Measurements from ENCODE around the gene DOCK1. TPM values are rescaled to one million over a fixed set of nuclear protein-coding genes. Genes with fewer than 3 reads are reported as not detected.

DOCK1 gene
- total and polyA plus RNA-seq, 5 donors, result 7.8 to 23.1 (median 20.8) TPM

GRCh38 chr10:127345231-127345965, 440.2 kb downstream of the DOCK1 start:
- Histone ChIP-seq H3K27me3 (ENCODE audit: control insufficient read depth, insufficient read depth) (no peaks in the 10 kb centered on the region), H3K4me3 (ENCODE audit: low read length) (no peak overlapping the region), H3K9me3 (ENCODE audit: control insufficient read depth, low read length) (no peaks in the 10 kb centered on the region), H3K27ac (ENCODE audit: low read length) (no peak overlapping the region), H3K4me1 (ENCODE audit: control insufficient read depth, insufficient read depth, low read length) (no peaks in the 10 kb centered on the region)
- no peak for DNase-seq
- ATAC-seq, result no peak
- WGBS, result 96% methylated on average over 17 of the region's 17 CpGs
- intact Hi-C loops (cut with DNase I), result no loop called here

GRCh38 chr10:127346604-127347003, 441.4 kb downstream of the DOCK1 start:
- Histone ChIP-seq H3K4me3 (ENCODE audit: low read length) (no peak overlapping the region), H3K9me3 (ENCODE audit: control insufficient read depth, low read length) (no peaks in the 10 kb centered on the region), H3K4me1 (ENCODE audit: control insufficient read depth, insufficient read depth, low read length) (no peaks in the 10 kb centered on the region), H3K27me3 (ENCODE audit: control insufficient read depth, insufficient read depth) (no peaks in the 10 kb centered on the region), H3K27ac (ENCODE audit: low read length) (no peak overlapping the region)
- DNase-seq, result no peak
- 81% methylated on average over 11 of the region's 11 CpGs for WGBS
- intact Hi-C loops (cut with DNase I), result no loop called here
- ATAC-seq, result no peak

- H3K27me3 ChIP-seq (ENCODE audit: control insufficient read depth, insufficient read depth), result no peaks in the 10 kb centered on the region
- H3K27ac ChIP-seq (ENCODE audit: low read length), result no peak overlapping the region
- intact Hi-C loops (cut with DNase I), result no loop called here
- no peaks in the 10 kb centered on the region for H3K4me1 ChIP-seq (ENCODE audit: control insufficient read depth, insufficient read depth, low read length)
- H3K9me3 ChIP-seq (ENCODE audit: control insufficient read depth, low read length), result no peaks in the 10 kb centered on the region
- ATAC-seq (no peak), DNase-seq (no peak)
- no peak overlapping the region for H3K4me3 ChIP-seq (ENCODE audit: low read length)
- 95% methylated on average over 23 of the region's 23 CpGs for WGBS
Observed at GRCh38 chr10:127347202-127347959, 442.2 kb downstream of the DOCK1 start.

- no peaks in the 10 kb centered on the region for H3K27me3 ChIP-seq (ENCODE audit: control insufficient read depth, insufficient read depth)
- no peak for DNase-seq
- intact Hi-C loops (cut with DNase I), result no loop called here
- no peak overlapping the region for H3K27ac ChIP-seq (ENCODE audit: low read length)
- 94% methylated on average over 3 of the region's 3 CpGs for WGBS
- no peak overlapping the region for H3K4me3 ChIP-seq (ENCODE audit: low read length)
- no peak for ATAC-seq
- H3K4me1 ChIP-seq (ENCODE audit: control insufficient read depth, insufficient read depth, low read length), result no peaks in the 10 kb centered on the region
- H3K9me3 ChIP-seq (ENCODE audit: control insufficient read depth, low read length), result no peaks in the 10 kb centered on the region
Observed at GRCh38 chr10:127349737-127350136, 444.5 kb downstream of the DOCK1 start.

- Histone ChIP-seq H3K4me1 (ENCODE audit: control insufficient read depth, insufficient read depth, low read length) (no peaks in the 10 kb centered on the region), H3K4me3 (ENCODE audit: low read length) (no peak overlapping the region), H3K27ac (ENCODE audit: low read length) (no peak overlapping the region), H3K27me3 (ENCODE audit: control insufficient read depth, insufficient read depth) (no peaks in the 10 kb centered on the region), H3K9me3 (ENCODE audit: control insufficient read depth, low read length) (no peaks in the 10 kb centered on the region)
- ATAC-seq (no peak), DNase-seq (no peak)
- intact Hi-C loops (cut with DNase I), result no loop called here
- 92% methylated on average over 4 of the region's 4 CpGs for WGBS
Observed at GRCh38 chr10:127351542-127351941, 446.3 kb downstream of the DOCK1 start.

GRCh38 chr10:127353544-127353943, 448.3 kb downstream of the DOCK1 start:
- Histone ChIP-seq H3K4me3 (ENCODE audit: low read length) (no peak overlapping the region), H3K27ac (ENCODE audit: low read length) (no peak overlapping the region), H3K9me3 (ENCODE audit: control insufficient read depth, low read length) (no peaks in the 10 kb centered on the region), H3K27me3 (ENCODE audit: control insufficient read depth, insufficient read depth) (no peaks in the 10 kb centered on the region), H3K4me1 (ENCODE audit: control insufficient read depth, insufficient read depth, low read length) (no peaks in the 10 kb centered on the region)
- no peak for ATAC-seq
- 91% methylated on average over 13 of the region's 13 CpGs for WGBS
- intact Hi-C loops (cut with DNase I), result no loop called here
- DNase-seq, result no peak

- no peak overlapping the region for H3K4me3 ChIP-seq (ENCODE audit: low read length)
- H3K4me1 ChIP-seq (ENCODE audit: control insufficient read depth, insufficient read depth, low read length), result no peaks in the 10 kb centered on the region
- no peak overlapping the region for H3K27ac ChIP-seq (ENCODE audit: low read length)
- H3K27me3 ChIP-seq (ENCODE audit: control insufficient read depth, insufficient read depth), result no peaks in the 10 kb centered on the region
- intact Hi-C loops (cut with DNase I), result no loop called here
- no peak for ATAC-seq
- DNase-seq, result no peak
- 82% methylated on average over 7 of the region's 7 CpGs for WGBS
- no peaks in the 10 kb centered on the region for H3K9me3 ChIP-seq (ENCODE audit: control insufficient read depth, low read length)
Observed at GRCh38 chr10:127354255-127354654, 449.0 kb downstream of the DOCK1 start.

GRCh38 chr10:127354992-127355391, 449.8 kb downstream of the DOCK1 start:
- 97% methylated on average over 1 of the region's 1 CpG for WGBS
- Histone ChIP-seq H3K27ac (ENCODE audit: low read length) (no peak overlapping the region), H3K4me1 (ENCODE audit: control insufficient read depth, insufficient read depth, low read length) (no peaks in the 10 kb centered on the region), H3K27me3 (ENCODE audit: control insufficient read depth, insufficient read depth) (no peaks in the 10 kb centered on the region), H3K9me3 (ENCODE audit: control insufficient read depth, low read length) (no peaks in the 10 kb centered on the region), H3K4me3 (ENCODE audit: low read length) (no peak overlapping the region)
- no peak for ATAC-seq
- intact Hi-C loops (cut with DNase I), result no loop called here
- no peak for DNase-seq

GRCh38 chr10:127356360-127356759, 451.1 kb downstream of the DOCK1 start:
- Histone ChIP-seq H3K27me3 (ENCODE audit: control insufficient read depth, insufficient read depth) (no peaks in the 10 kb centered on the region), H3K27ac (ENCODE audit: low read length) (no peak overlapping the region), H3K4me3 (ENCODE audit: low read length) (no peak overlapping the region), H3K4me1 (ENCODE audit: control insufficient read depth, insufficient read depth, low read length) (no peaks in the 10 kb centered on the region), H3K9me3 (ENCODE audit: control insufficient read depth, low read length) (no peaks in the 10 kb centered on the region)
- intact Hi-C loops (cut with DNase I), result no loop called here
- no peak for ATAC-seq
- DNase-seq, result no peak
- WGBS, result 77% methylated on average over 6 of the region's 6 CpGs

- no peak for ATAC-seq
- H3K27ac ChIP-seq (ENCODE audit: low read length), result no peak overlapping the region
- no peaks in the 10 kb centered on the region for H3K9me3 ChIP-seq (ENCODE audit: control insufficient read depth, low read length)
- 74% methylated on average over 6 of the region's 6 CpGs for WGBS
- no peak overlapping the region for H3K4me3 ChIP-seq (ENCODE audit: low read length)
- H3K4me1 ChIP-seq (ENCODE audit: control insufficient read depth, insufficient read depth, low read length), result no peaks in the 10 kb centered on the region
- no peaks in the 10 kb centered on the region for H3K27me3 ChIP-seq (ENCODE audit: control insufficient read depth, insufficient read depth)
- DNase-seq, result no peak
- intact Hi-C loops (cut with DNase I), result no loop called here
Observed at GRCh38 chr10:127357265-127357664, 452.0 kb downstream of the DOCK1 start.

- 93% methylated on average over 9 of the region's 9 CpGs for WGBS
- intact Hi-C loops (cut with DNase I), result no loop called here
- Histone ChIP-seq H3K27me3 (ENCODE audit: control insufficient read depth, insufficient read depth) (no peaks in the 10 kb centered on the region), H3K27ac (ENCODE audit: low read length) (no peak overlapping the region), H3K4me3 (ENCODE audit: low read length) (no peak overlapping the region), H3K4me1 (ENCODE audit: control insufficient read depth, insufficient read depth, low read length) (no peaks in the 10 kb centered on the region), H3K9me3 (ENCODE audit: control insufficient read depth, low read length) (no peaks in the 10 kb centered on the region)
- DNase-seq (no peak), ATAC-seq (no peak)
Observed at GRCh38 chr10:127358337-127358736, 453.1 kb downstream of the DOCK1 start.

Data from right cardiac atrium (tissue), 5 donors.